Loucy (cell line): ENCODE data around the gene TAX1BP1.

ENCODE experiments used
- EZH2phosphoT487 ChIP-seq: fragments of 200-600 bp; IDR thresholded peaks from 2 replicates; pipeline ENCODE4 v1.6.1; 2018; ENCODE audit warnings: antibody characterized with exemption, mild to moderate bottlenecking, moderate library complexity, borderline replicate concordance
- TF ChIP-seq, protein P1 (sequence below): fragments of 200-600 bp; sonication (generic); conservative IDR thresholded peaks from 2 replicates; pipeline ENCODE4 v1.5.1; 2014; ENCODE audit warnings: mild to moderate bottlenecking, antibody characterized with exemption, low read length

DNA sequence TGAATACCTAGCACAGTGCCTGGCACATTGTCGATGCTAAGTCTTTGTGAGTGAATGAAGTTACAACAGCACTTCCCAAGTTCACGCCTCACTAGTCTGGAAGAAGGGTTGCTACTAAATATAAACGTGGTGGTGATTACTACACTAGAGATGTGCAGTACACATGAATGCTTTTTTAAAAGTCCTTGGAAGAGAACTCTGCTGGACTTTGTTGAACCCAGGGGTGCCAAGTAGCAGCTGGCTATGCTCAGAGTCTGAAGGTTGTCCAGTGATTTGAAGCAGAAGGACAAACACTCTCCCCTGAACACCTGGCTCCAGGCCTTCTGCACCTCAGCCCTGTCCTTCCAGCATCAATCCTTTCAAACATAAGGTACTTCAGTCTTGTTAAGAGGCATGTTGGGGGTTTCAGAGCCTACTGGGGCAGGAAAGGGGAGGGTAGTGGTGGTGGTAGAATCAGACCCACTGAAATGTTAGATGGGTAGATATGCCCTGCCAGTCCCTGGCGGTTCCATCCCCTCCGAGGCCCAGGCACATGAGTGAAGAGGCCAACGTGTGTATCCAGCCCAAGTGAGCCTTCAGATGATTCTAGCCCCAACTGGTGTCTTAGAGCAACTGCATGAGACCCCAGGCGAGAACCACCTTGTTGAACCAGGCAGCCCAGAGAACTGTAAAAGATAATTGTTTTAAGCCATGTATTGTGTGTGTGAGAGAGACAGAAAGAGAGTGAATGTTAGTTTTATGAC is 94.4 kb downstream of the TAX1BP1 start:
- TF ChIP-seq, protein P1, sequence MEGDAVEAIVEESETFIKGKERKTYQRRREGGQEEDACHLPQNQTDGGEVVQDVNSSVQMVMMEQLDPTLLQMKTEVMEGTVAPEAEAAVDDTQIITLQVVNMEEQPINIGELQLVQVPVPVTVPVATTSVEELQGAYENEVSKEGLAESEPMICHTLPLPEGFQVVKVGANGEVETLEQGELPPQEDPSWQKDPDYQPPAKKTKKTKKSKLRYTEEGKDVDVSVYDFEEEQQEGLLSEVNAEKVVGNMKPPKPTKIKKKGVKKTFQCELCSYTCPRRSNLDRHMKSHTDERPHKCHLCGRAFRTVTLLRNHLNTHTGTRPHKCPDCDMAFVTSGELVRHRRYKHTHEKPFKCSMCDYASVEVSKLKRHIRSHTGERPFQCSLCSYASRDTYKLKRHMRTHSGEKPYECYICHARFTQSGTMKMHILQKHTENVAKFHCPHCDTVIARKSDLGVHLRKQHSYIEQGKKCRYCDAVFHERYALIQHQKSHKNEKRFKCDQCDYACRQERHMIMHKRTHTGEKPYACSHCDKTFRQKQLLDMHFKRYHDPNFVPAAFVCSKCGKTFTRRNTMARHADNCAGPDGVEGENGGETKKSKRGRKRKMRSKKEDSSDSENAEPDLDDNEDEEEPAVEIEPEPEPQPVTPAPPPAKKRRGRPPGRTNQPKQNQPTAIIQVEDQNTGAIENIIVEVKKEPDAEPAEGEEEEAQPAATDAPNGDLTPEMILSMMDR = no peak
- TF ChIP-seq EZH2phosphoT487 = no peak
